Esophagus muscularis mucosa (tissue), 4 donors: ENCODE results near the gene NAGPA.

Experiments used
- EP300 ChIP-seq: sonication (generic); formaldehyde crosslinking; IDR thresholded peaks from one replicate; pipeline ENCODE4 v1.6.1; 2017; ENCODE audit warnings: antibody characterized with exemption
- POLR2A ChIP-seq: fragments of 450-650 bp; IDR thresholded peaks from one replicate; pipeline ENCODE4 v1.6.1; 2017; ENCODE audit warnings: antibody characterized with exemption, moderate library complexity, mild to moderate bottlenecking, low read depth
- TF ChIP-seq, protein P1 (sequence below), 3 experiments: fragments of 200-600 bp in 2 of 3; fragments of 450-650 bp in 1 of 3; sonication (generic) in 2 of 3; IDR thresholded peaks; one replicate each; pipeline ENCODE4 v1.5.1; 2017 to 2019; ENCODE audit warnings: antibody characterized with exemption in 3 of 3, mild to moderate bottlenecking in 2 of 3, moderate library complexity in 1 of 3

DNA sequence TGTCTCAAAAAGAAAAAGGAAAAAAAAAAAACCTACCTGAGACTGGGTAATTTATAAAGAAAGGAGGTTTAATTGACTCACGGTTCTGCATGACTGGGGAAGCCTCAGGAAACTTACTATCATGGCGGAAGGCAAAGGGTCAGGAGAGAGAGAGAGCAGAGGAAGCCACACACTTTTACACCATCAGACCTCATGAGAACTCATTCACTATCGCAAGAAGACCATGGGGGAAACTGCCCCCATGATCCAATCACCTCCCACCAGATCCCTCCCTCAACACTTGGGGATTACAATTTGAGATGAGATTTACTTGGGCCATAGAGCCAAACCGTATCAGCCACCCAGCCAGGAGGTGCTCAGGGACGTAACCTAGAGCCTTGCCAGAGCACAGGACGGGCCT is 20.8 kb downstream of the NAGPA start:
- TF ChIP-seq, protein P1, sequence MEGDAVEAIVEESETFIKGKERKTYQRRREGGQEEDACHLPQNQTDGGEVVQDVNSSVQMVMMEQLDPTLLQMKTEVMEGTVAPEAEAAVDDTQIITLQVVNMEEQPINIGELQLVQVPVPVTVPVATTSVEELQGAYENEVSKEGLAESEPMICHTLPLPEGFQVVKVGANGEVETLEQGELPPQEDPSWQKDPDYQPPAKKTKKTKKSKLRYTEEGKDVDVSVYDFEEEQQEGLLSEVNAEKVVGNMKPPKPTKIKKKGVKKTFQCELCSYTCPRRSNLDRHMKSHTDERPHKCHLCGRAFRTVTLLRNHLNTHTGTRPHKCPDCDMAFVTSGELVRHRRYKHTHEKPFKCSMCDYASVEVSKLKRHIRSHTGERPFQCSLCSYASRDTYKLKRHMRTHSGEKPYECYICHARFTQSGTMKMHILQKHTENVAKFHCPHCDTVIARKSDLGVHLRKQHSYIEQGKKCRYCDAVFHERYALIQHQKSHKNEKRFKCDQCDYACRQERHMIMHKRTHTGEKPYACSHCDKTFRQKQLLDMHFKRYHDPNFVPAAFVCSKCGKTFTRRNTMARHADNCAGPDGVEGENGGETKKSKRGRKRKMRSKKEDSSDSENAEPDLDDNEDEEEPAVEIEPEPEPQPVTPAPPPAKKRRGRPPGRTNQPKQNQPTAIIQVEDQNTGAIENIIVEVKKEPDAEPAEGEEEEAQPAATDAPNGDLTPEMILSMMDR (IDR thresholded peaks at IDR 0.05) = no peak
- TF ChIP-seq POLR2A (no peak), EP300 (no peak)
